ENCODE results near the gene ZNF451.

- no peak for TF ChIP-seq CTCF (IDR thresholded peaks at IDR 0.05)
- no peak for TF ChIP-seq POLR2A (IDR thresholded peaks at IDR 0.05)
These were observed 14.3 kb downstream of the ZNF451 start for GRCh38 chr6:57104336-57104735.
